Sigmoid colon (tissue), 7 donors: Measurements from ENCODE around the gene HOXA6. TPM values are rescaled to one million over a fixed set of nuclear protein-coding genes. Genes with fewer than 3 reads are reported as not detected.
A peak's percentile ranks its signal among the peaks of the same experiment; 100 is the strongest.

ENCODE experiments used
- DNase-seq: peaks from one replicate; pipeline ENCODE4 v3.0.0-alpha.2; 2019
- H3K27ac ChIP-seq, 4 donors: fragments of 200-600 bp; sonication (generic); one replicate each; pipeline ENCODE4 v1.5.1; 2016 to 2019; ENCODE audit warnings: mild to moderate bottlenecking in 1 of 4
- H3K27me3 ChIP-seq, 3 donors: fragments of 200-600 bp; sonication (generic); one replicate each; pipeline ENCODE4 v1.5.1; 2019; ENCODE audit warnings: mild to moderate bottlenecking in 1 of 3
- H3K36me3 ChIP-seq, 4 donors: fragments of 200-600 bp; sonication (generic); one replicate each; pipeline ENCODE4 v1.5.1; 2016 to 2019
- H3K4me1 ChIP-seq, 4 donors: fragments of 200-600 bp; sonication (generic); one replicate each; pipeline ENCODE4 v1.5.1; 2017 to 2019
- H3K4me3 ChIP-seq, 4 donors: fragments of 200-600 bp; sonication (generic); one replicate each; pipeline ENCODE4 v1.5.1; 2017 to 2019; ENCODE audit warnings: mild to moderate bottlenecking in 2 of 4, moderate library complexity in 1 of 4
- H3K9me3 ChIP-seq, 4 donors: fragments of 200-600 bp in 3 of 4; sonication (generic) in 3 of 4; one replicate each; pipeline versions ENCODE4 v1.5.1 to v1.6.1; 2013 to 2019
- CTCF ChIP-seq, 4 experiments: fragments of 450-650 bp in 3 of 4; fragments of 200-600 bp in 1 of 4; IDR thresholded peaks; one replicate each; pipeline ENCODE4 v1.5.1; 2016 to 2019; ENCODE audit warnings: antibody characterized with exemption in 4 of 4, mild to moderate bottlenecking in 3 of 4, moderate library complexity in 2 of 4
- EP300 ChIP-seq, 4 donors: sonication (generic); formaldehyde crosslinking; IDR thresholded peaks; one replicate each; pipeline ENCODE4 v1.6.1; 2017; ENCODE audit warnings: antibody characterized with exemption in 4 of 4
- POLR2A ChIP-seq, 2 donors: fragments of 450-650 bp; IDR thresholded peaks; one replicate each; pipeline ENCODE4 v1.6.1; 2016; ENCODE audit warnings: antibody characterized with exemption in 2 of 2, mild to moderate bottlenecking in 2 of 2, moderate library complexity in 2 of 2
- POLR2AphosphoS5 ChIP-seq, 4 donors: sonication (generic); formaldehyde crosslinking; IDR thresholded peaks; one replicate each; pipeline ENCODE4 v1.6.1; 2017; ENCODE audit warnings: antibody characterized with exemption in 4 of 4
- WGBS, 2 donors: extraction: QIAGEN DNeasy Blood & Tissue Kit; methylation state at CpG; one replicate each; pipeline ENCODE4 v1.1.7; 2013; 5-methylcytosine and 5-hydroxymethylcytosine counted together
- intact Hi-C: fragments of 100-400 bp; cut with DNase I; formaldehyde crosslinking; loops from one replicate; pipeline ENCODE4 v1.15.1; 2023
- polyA plus RNA-seq, 3 donors: library from polyadenylated mRNA; stranded (reverse); fragments of 200-250 nt; gene quantifications; one replicate each; pipeline ENCODE4 v1.2.3, GENCODE V29; 2013
- total RNA-seq, 4 donors: library from RNA; depleted of rRNA; stranded (reverse); fragments of >200 nt; gene quantifications; one replicate each; pipeline ENCODE4 v1.1.0, GENCODE V29; 2016
- donor health status: healthy with polysubstance abuse.
- donor health status: Bipolar disorder and iron deficiency.
- donor health status: healthy.

HOXA6 gene
- total and polyA plus RNA-seq, 7 donors, result 1.6 to 10.0 (median 4.5) TPM; not detected in 1

DNA sequence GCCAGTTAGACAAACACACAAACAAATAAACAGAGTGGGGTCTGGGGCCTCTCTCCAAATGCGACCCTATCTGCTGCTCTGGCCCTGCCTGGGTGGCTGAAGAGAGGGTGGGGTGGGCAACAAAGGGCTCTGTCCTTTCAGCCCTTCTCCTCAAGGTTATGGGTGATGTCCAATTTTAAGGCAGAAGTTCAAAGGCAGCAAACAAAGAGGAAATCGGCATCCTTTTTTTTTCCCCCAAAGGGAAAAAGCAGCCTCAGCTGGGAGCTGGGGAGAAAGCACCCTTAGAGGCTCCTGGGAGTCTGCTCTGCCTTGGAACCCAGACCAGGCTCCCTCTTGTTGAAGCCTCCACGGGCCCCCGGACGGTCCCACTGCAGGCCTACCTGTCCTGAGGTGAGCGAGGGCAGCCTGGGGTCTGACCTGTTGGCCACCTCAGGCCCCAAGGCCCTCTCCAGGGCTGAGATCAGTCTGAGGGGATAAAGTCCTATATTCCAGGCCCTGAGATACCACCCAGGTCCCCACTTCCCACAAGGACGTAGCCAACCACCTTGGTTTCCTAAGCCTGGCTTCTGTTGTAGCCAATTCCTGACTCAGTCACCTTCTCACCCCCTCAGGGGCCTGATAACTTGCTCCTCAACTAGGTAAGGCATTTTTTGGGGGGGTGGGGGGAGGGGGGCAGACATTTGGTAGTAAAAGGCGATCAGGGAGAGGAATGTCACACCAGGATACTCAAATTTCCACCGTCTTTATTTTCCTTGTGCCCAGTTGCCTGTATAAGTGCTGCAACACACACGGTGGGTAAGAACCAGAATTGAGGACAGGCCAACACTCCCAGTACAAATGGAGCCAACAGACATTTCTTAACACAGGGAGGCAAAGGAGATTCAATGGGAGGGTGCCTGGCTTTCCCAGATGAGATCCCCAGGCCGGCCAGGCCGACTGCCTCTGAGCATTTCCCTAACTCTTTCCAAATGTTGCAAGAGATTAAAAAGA lies 33.2 kb upstream of the HOXA6 start:
- intact Hi-C loops, result no loop called here
- TF ChIP-seq EP300 (IDR thresholded peaks at IDR 0.05) (no peak), CTCF (IDR thresholded peaks at IDR 0.05) (no peak), POLR2A (IDR thresholded peaks at IDR 0.05) (no peak), POLR2AphosphoS5 (IDR thresholded peaks at IDR 0.05) (no peak)
- Histone ChIP-seq H3K9me3 (no peaks in the 10 kb centered on the region), H3K27me3 (peaks cover 0 to 11% (median 0%) of the 10 kb centered on the region in 3 donors), H3K27ac (peak overlapping the region in 3 of 4 donors; percentile 97 to 98 (median 98)), H3K4me3 (peak overlapping the region; percentile 48 to 85 (median 82)), H3K36me3 (no peaks in the 10 kb centered on the region), H3K4me1 (peaks cover 3 to 50% (median 39%) of the 10 kb centered on the region in 4 donors)
- WGBS, 2 donors, result 34 to 65% methylated on average over 12 of the region's 12 CpGs
- DNase-seq, result peak; percentile 80

DNA sequence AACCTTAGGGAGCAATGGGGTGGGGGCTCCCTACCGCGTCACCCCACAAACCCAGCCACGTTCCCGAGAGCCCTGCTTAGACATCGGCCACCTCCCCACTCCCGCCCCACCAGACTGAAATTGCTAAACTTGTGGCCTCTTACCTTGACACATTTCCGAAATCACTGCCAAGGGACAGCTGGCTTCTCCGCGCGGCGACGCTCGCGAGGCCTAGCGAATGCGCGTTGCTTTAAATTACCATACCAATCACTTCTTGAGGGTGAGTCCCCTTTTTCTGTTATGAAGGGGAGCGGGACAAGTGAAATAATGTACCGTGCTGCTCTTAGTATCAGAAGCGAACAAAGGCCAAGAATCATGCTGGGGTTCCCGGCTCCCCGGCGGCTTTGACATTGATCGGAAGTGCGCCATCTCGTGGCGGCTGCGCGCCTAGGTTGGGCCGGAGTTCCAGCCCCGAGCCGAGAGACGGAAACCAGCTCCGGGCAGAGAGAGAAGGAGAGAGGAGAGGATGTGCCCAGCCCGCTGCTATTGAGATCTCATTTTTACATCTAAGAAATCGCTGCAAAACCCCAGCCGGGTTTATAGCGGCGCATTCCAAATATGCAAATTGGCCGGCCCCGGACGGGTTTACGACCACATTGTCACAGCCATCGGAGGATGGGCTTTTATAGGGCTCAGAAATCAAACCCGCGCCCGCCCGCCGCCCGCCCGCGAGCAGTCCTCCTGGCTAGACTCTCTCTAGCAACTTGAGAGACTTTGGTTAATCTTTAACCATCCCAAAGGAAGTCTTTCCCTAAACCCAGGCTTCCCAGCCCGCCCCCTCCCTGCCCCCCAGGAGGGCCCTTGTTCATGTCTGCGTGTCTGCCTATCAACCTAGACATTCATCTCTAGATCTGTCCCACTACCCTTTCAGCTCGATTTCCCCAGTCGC lies 32.2 kb upstream of the HOXA6 start:
- WGBS, 2 donors, result 4 to 13% methylated on average over 56 of the region's 56 CpGs
- Histone ChIP-seq H3K27me3 (peaks cover 0 to 9% (median 0%) of the 10 kb centered on the region in 3 donors), H3K4me3 (peak overlapping the region; percentile 48 to 85 (median 82)), H3K4me1 (peaks cover 3 to 56% (median 46%) of the 10 kb centered on the region in 4 donors), H3K9me3 (no peaks in the 10 kb centered on the region), H3K36me3 (no peaks in the 10 kb centered on the region), H3K27ac (peak overlapping the region in 3 of 4 donors; percentile 97 to 98 (median 98))
- DNase-seq, result peak; percentile 93
- intact Hi-C loops, result no loop called here
- TF ChIP-seq CTCF (IDR thresholded peaks at IDR 0.05) (peak in 3 of 4 experiments; percentile 89 to 96 (median 92)), EP300 (IDR thresholded peaks at IDR 0.05) (no peak), POLR2AphosphoS5 (IDR thresholded peaks at IDR 0.05) (peak; percentile 65 to 84 (median 70)), POLR2A (IDR thresholded peaks at IDR 0.05) (peak; percentile 53 to 60)

- H3K36me3 ChIP-seq, result no peaks in the 10 kb centered on the region
- 13 to 51% methylated on average over 14 of the region's 14 CpGs for WGBS, 2 donors
- H3K4me3 ChIP-seq, result peak overlapping the region; percentile 48 to 85 (median 82)
- peaks cover 0 to 6% (median 0%) of the 10 kb centered on the region in 3 donors for H3K27me3 ChIP-seq
- intact Hi-C loops, result no loop called here
- no peaks in the 10 kb centered on the region for H3K9me3 ChIP-seq
- peaks cover 3 to 63% (median 49%) of the 10 kb centered on the region in 4 donors for H3K4me1 ChIP-seq
- DNase-seq, result peak; percentile 65
- TF ChIP-seq EP300 (IDR thresholded peaks at IDR 0.05) (no peak), POLR2AphosphoS5 (IDR thresholded peaks at IDR 0.05) (no peak), POLR2A (IDR thresholded peaks at IDR 0.05) (no peak), CTCF (IDR thresholded peaks at IDR 0.05) (no peak)
- peak overlapping the region in 3 of 4 donors; percentile 97 to 98 (median 98) for H3K27ac ChIP-seq
Measured at GRCh38 chr7:27179030-27179429, 31.5 kb upstream of the HOXA6 start.

- H3K36me3 ChIP-seq, result no peaks in the 10 kb centered on the region
- H3K4me1 ChIP-seq, result peaks cover 0 to 66% (median 49%) of the 10 kb centered on the region in 4 donors
- peak overlapping the region; percentile 48 to 85 (median 82) for H3K4me3 ChIP-seq
- DNase-seq, result peak; percentile 83
- peak overlapping the region in 3 of 4 donors; percentile 97 to 98 (median 98) for H3K27ac ChIP-seq
- peaks cover 0 to 6% (median 0%) of the 10 kb centered on the region in 3 donors for H3K27me3 ChIP-seq
- WGBS, 2 donors, result 9 to 55% methylated on average over 6 of the region's 6 CpGs
- intact Hi-C loops, result no loop called here
- no peak for TF ChIP-seq CTCF (IDR thresholded peaks at IDR 0.05)
- peak in 1 of 2 donors; percentile 61 for TF ChIP-seq POLR2A (IDR thresholded peaks at IDR 0.05)
- TF ChIP-seq POLR2AphosphoS5 (IDR thresholded peaks at IDR 0.05), result peak; percentile 22 to 69 (median 34)
- TF ChIP-seq EP300 (IDR thresholded peaks at IDR 0.05), result no peak
- no peaks in the 10 kb centered on the region for H3K9me3 ChIP-seq
Measured at GRCh38 chr7:27178366-27178765, 30.8 kb upstream of the HOXA6 start.
